ENCODE data around the gene SYTL5.

The SYTL5 gene

DNA sequence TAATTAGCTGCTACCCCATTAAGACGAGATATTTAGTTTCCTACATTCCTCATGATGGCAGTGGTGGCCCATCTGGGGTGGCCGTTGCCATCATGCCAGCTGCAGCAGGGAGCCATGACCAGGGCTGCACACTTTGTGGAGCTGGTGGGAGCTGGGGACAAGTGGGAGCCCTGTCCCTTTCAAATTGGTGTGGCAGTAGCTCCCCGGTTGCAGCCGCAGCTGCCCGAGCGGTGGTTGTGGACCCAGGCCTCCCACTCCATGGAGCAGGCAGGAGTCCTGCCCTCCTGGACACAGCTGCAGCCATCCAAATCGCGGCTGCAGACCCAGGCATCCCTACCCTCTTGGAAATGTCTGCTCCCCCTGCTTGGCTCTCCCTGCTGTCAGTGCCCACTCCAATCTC, 9.3 kb upstream of the SYTL5 start:
- TF ChIP-seq POLR2A (IDR thresholded peaks at IDR 0.05; ENCODE audit: low read depth, low read length) = no peak
- FAIRE-seq (no peak), DNase-seq (ENCODE audit: insufficient read length, low spot score) (no peak)

DNA sequence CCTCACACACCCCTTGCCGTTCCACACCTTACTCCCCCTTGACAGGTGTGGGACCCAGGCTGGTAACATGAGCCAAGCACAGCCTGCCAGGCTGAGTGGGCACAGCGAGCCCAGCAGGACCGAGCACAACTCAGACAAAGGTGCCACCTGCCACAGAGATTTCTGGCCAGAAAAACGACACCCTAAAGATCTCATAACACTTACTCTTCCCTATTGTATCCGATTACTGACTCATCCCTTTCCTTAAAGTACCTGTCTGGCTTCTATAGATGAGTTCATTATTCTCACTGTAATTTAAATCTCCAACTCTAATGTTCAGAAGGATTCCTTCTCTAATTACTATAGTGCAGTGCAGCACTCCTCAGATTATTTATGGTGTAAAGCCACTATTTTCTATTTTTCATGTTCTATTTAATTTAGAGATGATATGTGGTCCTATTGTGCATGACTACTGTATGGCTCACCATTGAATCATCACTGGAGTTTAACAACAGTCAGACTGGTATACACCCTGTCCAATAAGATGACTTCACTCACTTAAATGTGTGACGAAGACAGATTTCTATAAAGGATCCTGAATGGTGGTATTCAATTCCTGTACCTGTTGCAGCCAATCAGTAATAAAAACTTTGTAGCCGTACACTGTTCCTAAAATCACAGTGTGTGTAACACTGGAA, 7.6 kb upstream of the SYTL5 start:
- DNase-seq (ENCODE audit: insufficient read length, low spot score) (peak; percentile 5), FAIRE-seq (no peak)
- TF ChIP-seq POLR2A (IDR thresholded peaks at IDR 0.05; ENCODE audit: low read depth, low read length) = no peak

DNA sequence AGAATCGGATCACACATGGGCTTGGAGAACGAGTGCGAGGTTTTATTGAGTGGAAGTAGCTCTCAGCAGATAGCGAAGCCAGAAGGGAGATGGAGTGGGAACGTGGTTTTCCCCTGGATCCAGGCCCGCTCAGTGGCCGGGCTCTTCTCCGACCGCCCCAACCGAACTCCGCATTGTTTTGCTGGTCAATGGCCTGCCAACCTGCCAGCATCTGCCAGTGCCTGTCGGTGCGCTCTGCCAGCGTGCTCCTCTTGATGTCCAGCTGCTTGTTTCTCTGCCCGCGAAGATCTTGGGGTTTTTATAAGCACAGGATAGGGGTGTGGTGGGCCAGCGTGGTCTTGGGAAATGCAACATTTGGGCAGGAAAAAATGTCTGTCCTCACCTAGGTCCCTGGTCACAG, 5.6 kb upstream of the SYTL5 start:
- TF ChIP-seq POLR2A (IDR thresholded peaks at IDR 0.05; ENCODE audit: low read depth, low read length) = no peak
- FAIRE-seq = no peak
- no peak for DNase-seq (ENCODE audit: insufficient read length, low spot score)

DNA sequence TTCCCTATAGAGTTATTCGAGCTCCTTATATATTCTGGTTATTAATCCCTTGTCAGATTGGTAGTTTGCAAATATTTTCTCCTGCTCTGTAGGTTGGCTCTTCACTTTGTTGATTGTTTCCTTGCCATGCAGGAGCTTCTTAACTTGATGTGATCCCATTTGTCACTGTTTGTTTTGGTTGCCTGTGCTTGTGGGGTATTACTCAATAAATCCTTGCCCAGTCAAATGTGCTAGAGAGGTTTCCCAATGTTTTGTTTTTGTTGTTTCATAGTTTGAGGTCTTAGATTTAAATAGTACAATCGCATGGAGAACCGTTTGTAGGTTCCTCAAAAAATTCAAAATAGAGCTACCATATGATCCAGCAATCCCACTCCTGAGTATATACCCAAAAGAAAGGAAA, 2.3 kb upstream of the SYTL5 start:
- no peak for FAIRE-seq
- DNase-seq (ENCODE audit: insufficient read length, low spot score) = no peak
- no peak for TF ChIP-seq POLR2A (IDR thresholded peaks at IDR 0.05; ENCODE audit: low read depth, low read length)

DNA sequence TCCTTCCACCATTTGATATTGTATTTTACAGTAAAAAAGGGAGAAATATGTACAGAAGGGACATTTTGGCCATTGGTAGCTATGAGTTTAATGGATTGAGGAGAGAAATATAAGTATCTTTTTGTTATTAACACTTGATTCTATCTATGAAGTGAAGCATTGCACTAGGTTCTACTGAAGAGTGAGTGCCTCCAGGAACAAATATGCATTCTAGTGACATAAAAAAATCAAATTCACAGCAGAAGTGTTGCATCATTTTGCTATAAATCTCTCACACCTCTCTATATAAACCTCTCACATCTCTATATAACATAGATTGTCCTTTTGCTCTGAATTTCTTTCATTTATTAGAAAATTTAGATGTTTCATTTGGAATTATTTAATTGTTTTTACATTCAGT, 425 bp downstream of the SYTL5 start:
- no peak for DNase-seq (ENCODE audit: insufficient read length, low spot score)
- TF ChIP-seq POLR2A (IDR thresholded peaks at IDR 0.05; ENCODE audit: low read depth, low read length) = no peak
- FAIRE-seq = no peak

DNA sequence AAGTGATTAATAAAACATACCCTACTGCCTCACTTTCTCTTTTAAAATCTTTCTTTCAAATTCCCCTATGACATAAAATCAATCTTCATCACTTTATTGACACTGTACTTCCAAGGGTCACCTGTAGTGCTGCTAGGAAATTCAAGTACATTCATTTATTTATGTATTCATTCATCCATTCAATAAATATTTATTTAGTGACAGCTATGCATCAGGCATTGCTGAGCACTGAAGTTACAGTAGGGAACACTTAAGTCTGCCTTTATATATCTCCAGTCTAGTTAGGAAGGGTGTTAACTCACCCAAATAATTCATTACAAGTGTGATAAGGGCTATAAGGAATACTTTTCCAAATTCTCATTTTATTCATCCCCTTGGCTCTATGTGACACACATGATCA, 2.3 kb downstream of the SYTL5 start:
- TF ChIP-seq POLR2A (IDR thresholded peaks at IDR 0.05; ENCODE audit: low read depth, low read length) = no peak
- DNase-seq (ENCODE audit: insufficient read length, low spot score) (no peak), FAIRE-seq (no peak)

DNA sequence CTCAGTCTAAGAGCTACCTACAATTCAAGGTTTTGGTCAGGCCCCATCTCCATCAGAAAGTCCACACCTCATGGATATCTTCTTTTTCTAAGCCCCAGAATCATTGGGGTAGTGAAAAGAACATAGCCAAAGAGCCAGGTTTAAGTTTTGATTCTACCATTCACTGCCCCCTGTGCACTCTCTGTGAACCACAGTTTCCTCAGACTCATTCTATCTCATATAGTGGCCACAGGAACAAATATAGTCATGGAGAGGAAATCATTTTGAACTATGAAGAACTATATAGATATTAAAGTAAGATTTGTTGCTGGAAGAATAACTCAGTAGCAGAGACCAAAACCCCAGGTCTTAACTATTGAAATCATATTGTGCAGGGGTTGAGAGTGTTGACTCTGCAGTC, 3.3 kb downstream of the SYTL5 start:
- no peak for DNase-seq (ENCODE audit: insufficient read length, low spot score)

DNA sequence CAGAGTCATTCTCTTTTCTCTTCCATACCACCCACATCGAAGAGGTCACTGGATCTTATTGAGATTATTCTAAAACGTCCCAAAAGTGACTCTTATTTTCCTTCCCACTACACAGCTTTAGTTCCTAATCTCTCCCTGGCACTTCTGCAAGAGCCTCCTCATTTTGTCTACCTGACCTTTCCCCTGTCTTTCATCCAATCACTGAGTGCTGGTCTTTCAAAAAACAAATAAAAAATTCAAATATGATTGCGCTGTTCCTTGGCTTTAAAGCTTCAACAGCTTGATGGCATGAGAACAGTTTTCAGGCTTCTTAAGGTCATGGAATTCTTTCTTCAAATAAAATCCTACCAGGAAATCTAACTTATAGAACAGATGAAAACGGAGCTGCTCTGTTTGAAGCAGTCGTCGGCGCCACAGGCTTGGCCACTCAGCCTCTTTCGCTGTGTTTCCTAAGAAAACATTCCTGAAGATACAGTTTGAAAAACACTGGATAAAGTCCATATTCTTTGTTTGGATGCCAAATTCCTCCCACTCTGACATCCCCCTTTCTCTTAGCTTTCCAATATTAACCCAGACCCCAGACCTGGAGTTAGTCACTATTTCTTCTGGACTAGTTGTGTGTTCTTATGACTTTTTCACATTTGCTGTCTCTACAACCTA, 12.5 kb downstream of the SYTL5 start:
- no peak for DNase-seq (ENCODE audit: insufficient read length, low spot score)
- no peak for FAIRE-seq
- no peak for TF ChIP-seq POLR2A (IDR thresholded peaks at IDR 0.05; ENCODE audit: low read depth, low read length)

More for the DNA sequence above, 3.3 kb downstream of the SYTL5 start:
- FAIRE-seq = no peak
- TF ChIP-seq POLR2A (IDR thresholded peaks at IDR 0.05; ENCODE audit: low read depth, low read length) = no peak

DNA sequence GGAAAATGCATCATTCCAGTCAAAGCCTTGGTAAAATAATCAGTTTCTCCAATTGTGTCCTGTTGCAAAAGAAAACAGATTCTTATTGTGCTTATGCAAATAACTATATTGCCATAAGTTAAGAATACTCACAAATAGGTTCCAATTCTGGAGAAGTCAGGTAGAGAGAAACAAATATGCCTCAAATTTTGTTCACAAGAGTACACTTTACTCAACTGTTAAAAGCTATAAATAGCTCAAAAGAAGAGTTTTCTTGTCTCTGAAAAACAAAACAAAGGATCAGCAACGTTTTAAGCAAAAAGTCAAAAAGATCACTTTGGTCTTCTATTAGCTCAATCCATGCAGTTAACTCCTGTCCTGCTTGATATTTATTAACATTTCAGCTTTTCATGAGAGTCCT, 21.9 kb downstream of the SYTL5 start:
- FAIRE-seq (no peak), DNase-seq (ENCODE audit: insufficient read length, low spot score) (no peak)
- TF ChIP-seq POLR2A (IDR thresholded peaks at IDR 0.05; ENCODE audit: low read depth, low read length) = no peak

DNA sequence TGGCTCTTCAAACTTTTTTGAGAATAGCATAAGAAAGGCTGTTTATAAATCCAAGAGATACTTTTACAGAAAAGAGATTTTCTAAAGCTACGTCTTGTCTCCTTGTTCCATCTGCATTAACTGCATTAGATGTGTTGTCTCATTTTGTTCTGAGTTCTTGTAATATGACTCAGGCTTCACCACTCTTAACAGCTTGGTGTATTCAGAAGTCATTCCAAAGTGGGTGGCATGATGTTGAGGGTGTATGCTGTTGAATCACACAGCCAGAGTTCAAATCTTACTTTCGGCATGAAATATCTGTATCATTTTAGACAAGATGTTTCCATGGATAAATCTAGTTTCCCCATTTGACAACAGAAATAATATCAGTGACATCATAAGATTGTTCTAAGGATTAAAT, 30.1 kb downstream of the SYTL5 start:
- FAIRE-seq = no peak
- no peak for TF ChIP-seq POLR2A (IDR thresholded peaks at IDR 0.05; ENCODE audit: low read depth, low read length)
- DNase-seq (ENCODE audit: insufficient read length, low spot score) = no peak

DNA sequence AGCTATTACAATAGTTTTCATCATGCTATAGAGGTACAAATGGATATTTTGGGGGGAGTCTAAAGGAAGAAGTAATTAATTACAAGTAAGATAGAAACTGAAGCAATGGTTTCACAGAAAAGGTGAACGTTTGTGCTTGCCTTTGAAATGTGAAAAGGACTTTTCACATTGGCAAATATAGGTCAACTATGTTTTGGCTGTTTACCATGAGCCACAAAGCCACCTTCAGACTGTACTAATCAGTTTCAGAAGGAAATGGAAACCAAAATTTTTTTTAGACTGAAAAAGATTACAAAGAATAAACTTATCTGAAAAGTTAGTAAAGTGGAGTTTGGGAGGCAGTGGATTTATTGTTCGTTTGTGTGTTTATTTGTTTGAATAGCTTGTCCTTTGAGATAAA, 32.1 kb downstream of the SYTL5 start:
- no peak for TF ChIP-seq POLR2A (IDR thresholded peaks at IDR 0.05; ENCODE audit: low read depth, low read length)
- FAIRE-seq (no peak), DNase-seq (ENCODE audit: insufficient read length, low spot score) (no peak)

DNA sequence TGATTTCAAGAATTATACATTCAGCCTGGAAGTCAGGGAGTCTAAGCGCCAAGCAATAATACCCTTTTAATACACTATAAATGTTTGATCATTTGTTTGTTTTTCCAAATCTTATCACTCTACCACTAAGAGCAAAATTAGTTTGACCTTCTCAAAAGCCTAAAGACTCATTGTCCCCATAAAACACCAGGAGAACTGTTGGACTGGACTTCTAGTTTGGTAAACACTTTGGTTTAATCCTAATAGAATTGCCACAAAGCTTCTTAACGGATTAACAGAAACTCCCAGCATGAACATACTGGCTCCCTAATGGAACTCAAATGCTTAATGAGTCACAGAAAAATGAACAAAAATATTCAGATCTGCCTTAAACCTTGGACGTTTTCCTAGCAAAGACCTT, 34.9 kb downstream of the SYTL5 start:
- FAIRE-seq (no peak), DNase-seq (ENCODE audit: insufficient read length, low spot score) (no peak)
- TF ChIP-seq POLR2A (IDR thresholded peaks at IDR 0.05; ENCODE audit: low read depth, low read length) = no peak

DNA sequence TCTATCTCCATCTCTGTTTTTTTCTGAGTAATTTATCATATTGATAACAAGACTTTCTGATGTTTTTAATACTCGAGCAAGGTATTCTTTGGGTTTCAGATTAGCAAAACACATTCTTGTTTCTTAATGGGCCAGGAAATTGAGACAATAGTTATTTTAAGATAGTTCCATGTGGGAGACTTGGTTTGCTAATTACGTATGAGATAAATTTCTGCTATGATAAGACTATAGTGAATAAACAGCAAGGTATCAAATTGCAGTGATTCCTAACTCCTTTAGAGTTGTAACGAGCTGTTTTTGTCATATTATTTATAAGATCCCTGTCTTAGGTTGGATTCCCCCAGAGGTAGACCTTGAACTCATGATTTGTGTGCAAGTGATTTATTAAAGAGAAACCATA, 38.3 kb downstream of the SYTL5 start:
- DNase-seq (ENCODE audit: insufficient read length, low spot score) = no peak
- no peak for FAIRE-seq
- TF ChIP-seq POLR2A (IDR thresholded peaks at IDR 0.05; ENCODE audit: low read depth, low read length) = no peak

DNA sequence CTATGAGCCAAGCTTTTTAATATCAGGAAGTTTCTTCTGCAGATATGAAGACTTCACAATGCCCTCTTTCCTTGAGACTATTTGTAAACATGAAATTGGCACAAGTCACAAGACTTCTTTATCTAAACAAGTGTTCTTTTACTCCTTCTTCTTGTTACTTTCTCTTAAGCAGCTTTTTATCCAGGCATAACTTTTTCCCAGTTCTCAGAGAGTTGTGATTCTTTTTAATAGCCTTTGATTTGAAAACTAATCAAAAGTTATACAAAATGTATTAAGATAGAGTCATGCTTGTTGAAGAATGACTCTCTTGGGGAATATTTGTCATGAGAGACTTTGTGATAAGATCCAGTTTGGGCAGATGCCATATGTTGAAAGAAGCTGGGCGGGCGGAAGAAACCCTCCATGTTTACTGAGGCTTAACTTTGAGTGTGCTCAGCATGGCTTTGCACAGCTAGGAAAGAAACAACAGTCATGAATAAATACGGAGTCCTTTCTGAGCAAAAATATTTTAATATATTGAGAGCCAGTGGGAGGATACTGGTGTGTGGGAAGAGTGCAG, 39.3 kb downstream of the SYTL5 start:
- no peak for TF ChIP-seq POLR2A (IDR thresholded peaks at IDR 0.05; ENCODE audit: low read depth, low read length)
- FAIRE-seq = no peak
- DNase-seq (ENCODE audit: insufficient read length, low spot score) = no peak

DNA sequence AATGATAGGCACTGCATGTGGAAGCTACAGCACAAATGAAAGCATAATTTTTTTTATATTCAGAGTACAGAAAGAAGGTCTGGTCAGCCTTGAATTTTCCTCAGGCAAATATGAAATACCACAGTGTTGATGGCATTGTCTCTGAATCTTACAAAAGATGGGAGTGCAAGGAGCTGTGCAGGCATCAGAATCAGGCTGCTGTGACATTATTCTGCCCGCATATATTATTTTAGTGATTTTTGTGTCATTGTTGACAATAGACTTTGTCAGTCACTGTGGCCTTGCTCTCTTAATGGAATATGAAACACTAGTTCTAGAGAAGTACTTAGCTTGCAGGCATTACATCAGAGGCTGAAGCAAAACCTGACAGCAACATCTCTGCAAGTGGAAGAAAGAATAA, 42.5 kb downstream of the SYTL5 start:
- DNase-seq (ENCODE audit: insufficient read length, low spot score) = no peak
- TF ChIP-seq POLR2A (IDR thresholded peaks at IDR 0.05; ENCODE audit: low read depth, low read length) = no peak
- no peak for FAIRE-seq
